HEK293T (cell line): ENCODE data around the gene EDN2.

Source experiments
- CTCF ChIA-PET: fragments of 350-600 bp; formaldehyde crosslinking; extraction: SDS; loops from one replicate; lab custom pipeline; 2021; ENCODE audit warnings: antibody characterized with exemption, inconsistent platforms; lab: Yijun Ruan, JAX
- POLR2A ChIA-PET: fragments of 350-600 bp; formaldehyde crosslinking; extraction: SDS; loops from one replicate; lab custom pipeline; 2020; ENCODE audit warnings: antibody characterized with exemption, inconsistent platforms; lab: Yijun Ruan, JAX
- DNase-seq: peaks from one replicate; pipeline ENCODE4 v3.0.0; 2012; ENCODE audit warnings: mixed read lengths; ENCODE audit errors: extremely low spot score
- ARNT ChIP-seq: fragments of 450-650 bp; IDR thresholded peaks from 2 replicates; pipeline ENCODE4 v1.6.1; 2017; ENCODE audit warnings: mild to moderate bottlenecking
- BHLHE40 ChIP-seq: fragments of 450-650 bp; IDR thresholded peaks from 2 replicates; pipeline ENCODE4 v1.6.1; 2016; ENCODE audit warnings: mild to moderate bottlenecking, moderate library complexity, borderline replicate concordance
- CTBP1 ChIP-seq: fragments of 450-650 bp; IDR thresholded peaks from 2 replicates; pipeline ENCODE4 v1.6.1; 2016; ENCODE audit warnings: borderline replicate concordance
- ELF4 ChIP-seq: fragments of 450-650 bp; IDR thresholded peaks from 2 replicates; pipeline ENCODE4 v1.6.1; 2017; ENCODE audit warnings: antibody characterized with exemption
- FOXA1 ChIP-seq: fragments of 450-650 bp; IDR thresholded peaks from 2 replicates; pipeline ENCODE4 v1.6.1; 2016; ENCODE audit warnings: mild to moderate bottlenecking
- FOXK2 ChIP-seq: fragments of 450-650 bp; IDR thresholded peaks from 2 replicates; pipeline ENCODE4 v1.6.1; 2016; ENCODE audit warnings: mild to moderate bottlenecking
- FOXM1 ChIP-seq: fragments of 450-650 bp; IDR thresholded peaks from 2 replicates; pipeline ENCODE4 v1.6.1; 2017; ENCODE audit warnings: mild to moderate bottlenecking, borderline replicate concordance
- HDGF ChIP-seq: fragments of 450-650 bp; IDR thresholded peaks from 2 replicates; pipeline ENCODE4 v1.6.1; 2017; ENCODE audit warnings: antibody characterized with exemption, borderline replicate concordance
- L3MBTL2 ChIP-seq: fragments of 450-650 bp; conservative IDR thresholded peaks from 2 replicates; pipeline ENCODE4 v1.6.1; 2016; ENCODE audit warnings: mild to moderate bottlenecking
- LEF1 ChIP-seq: fragments of 450-650 bp; IDR thresholded peaks from 2 replicates; pipeline ENCODE4 v1.6.1; 2017; ENCODE audit warnings: mild to moderate bottlenecking, borderline replicate concordance
- NFRKB ChIP-seq: fragments of 450-650 bp; IDR thresholded peaks from 2 replicates; pipeline ENCODE4 v1.6.1; 2016; ENCODE audit warnings: mild to moderate bottlenecking, moderate library complexity
- SP1 ChIP-seq: fragments of 450-650 bp; IDR thresholded peaks from 2 replicates; pipeline ENCODE4 v1.6.1; 2017
- SUZ12 ChIP-seq: fragments of 450-650 bp; IDR thresholded peaks from 2 replicates; pipeline ENCODE4 v1.6.1; 2016; ENCODE audit warnings: mild to moderate bottlenecking
- TARDBP ChIP-seq: fragments of 450-650 bp; IDR thresholded peaks from 2 replicates; pipeline ENCODE4 v1.6.1; 2016
- ZNF384 ChIP-seq: fragments of 450-650 bp; IDR thresholded peaks from 2 replicates; pipeline ENCODE4 v1.6.1; 2016
- TF ChIP-seq, protein P1 (sequence below): fragments of 450-650 bp; IDR thresholded peaks from 2 replicates; pipeline ENCODE4 v1.6.1; 2016

Gene EDN2

GRCh38 chr1:41528726-41529605 lies 44.5 kb upstream of the EDN2 start:
- no peak for TF ChIP-seq ARNT
- TF ChIP-seq FOXK2: no peak
- TF ChIP-seq ELF4: no peak
- no peak for TF ChIP-seq FOXA1
- TF ChIP-seq SP1: no peak
- no peak for TF ChIP-seq CTBP1
- TF ChIP-seq, protein P1, sequence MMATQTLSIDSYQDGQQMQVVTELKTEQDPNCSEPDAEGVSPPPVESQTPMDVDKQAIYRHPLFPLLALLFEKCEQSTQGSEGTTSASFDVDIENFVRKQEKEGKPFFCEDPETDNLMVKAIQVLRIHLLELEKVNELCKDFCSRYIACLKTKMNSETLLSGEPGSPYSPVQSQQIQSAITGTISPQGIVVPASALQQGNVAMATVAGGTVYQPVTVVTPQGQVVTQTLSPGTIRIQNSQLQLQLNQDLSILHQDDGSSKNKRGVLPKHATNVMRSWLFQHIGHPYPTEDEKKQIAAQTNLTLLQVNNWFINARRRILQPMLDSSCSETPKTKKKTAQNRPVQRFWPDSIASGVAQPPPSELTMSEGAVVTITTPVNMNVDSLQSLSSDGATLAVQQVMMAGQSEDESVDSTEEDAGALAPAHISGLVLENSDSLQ: no peak
- no peak for TF ChIP-seq HDGF
- no peak for TF ChIP-seq L3MBTL2
- no peak for TF ChIP-seq SUZ12
- no peak for TF ChIP-seq TARDBP
- CTCF ChIA-PET: no interaction called here
- POLR2A ChIA-PET: no interaction called here
- DNase-seq: no peak

- TF ChIP-seq HDGF (no peak), NFRKB (no peak), SP1 (no peak), ELF4 (no peak), FOXA1 (no peak), FOXM1 (no peak), BHLHE40 (no peak), CTBP1 (no peak), ZNF384 (no peak), TARDBP (no peak), FOXK2 (no peak), LEF1 (no peak), L3MBTL2 (no peak), ARNT (no peak), SUZ12 (no peak)
- TF ChIP-seq, protein P1: no peak
- ChIA-PET POLR2A (no interaction called here), CTCF (no interaction called here)
- DNase-seq: no peak
These were observed 43.6 kb upstream of the EDN2 start for GRCh38 chr1:41528106-41528505.

DNA sequence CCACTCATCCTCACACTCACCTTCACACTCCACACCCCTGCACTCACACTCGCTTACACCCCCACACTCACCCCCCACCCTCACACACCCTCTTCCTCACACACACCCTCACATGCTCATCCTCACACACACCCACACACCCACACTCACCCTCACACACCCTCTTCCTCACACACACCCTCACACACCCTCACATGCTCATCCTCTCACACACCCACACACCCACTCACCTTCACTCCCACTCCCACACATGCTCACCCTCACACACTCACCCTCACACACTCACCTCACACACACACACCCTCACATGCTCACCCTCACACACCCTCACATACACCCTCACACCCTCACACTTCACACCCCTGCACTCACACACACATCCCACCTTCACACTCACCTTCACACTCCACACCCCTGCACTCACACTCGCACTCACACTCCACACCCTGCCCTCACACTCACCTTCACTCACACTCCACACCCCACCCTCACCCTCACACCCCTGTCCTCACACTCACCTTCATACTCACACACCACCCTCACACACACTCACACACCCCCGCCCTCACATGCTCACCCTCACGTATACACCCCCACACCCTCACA lies 42.6 kb upstream of the EDN2 start:
- POLR2A ChIA-PET: no interaction called here
- DNase-seq: no peak
- TF ChIP-seq ELF4 (no peak), HDGF (no peak), TARDBP (no peak), ARNT (no peak), LEF1 (no peak), BHLHE40 (no peak), SUZ12 (no peak), FOXM1 (no peak), ZNF384 (no peak), SP1 (no peak), NFRKB (no peak)
- CTCF ChIA-PET: no interaction called here

DNA sequence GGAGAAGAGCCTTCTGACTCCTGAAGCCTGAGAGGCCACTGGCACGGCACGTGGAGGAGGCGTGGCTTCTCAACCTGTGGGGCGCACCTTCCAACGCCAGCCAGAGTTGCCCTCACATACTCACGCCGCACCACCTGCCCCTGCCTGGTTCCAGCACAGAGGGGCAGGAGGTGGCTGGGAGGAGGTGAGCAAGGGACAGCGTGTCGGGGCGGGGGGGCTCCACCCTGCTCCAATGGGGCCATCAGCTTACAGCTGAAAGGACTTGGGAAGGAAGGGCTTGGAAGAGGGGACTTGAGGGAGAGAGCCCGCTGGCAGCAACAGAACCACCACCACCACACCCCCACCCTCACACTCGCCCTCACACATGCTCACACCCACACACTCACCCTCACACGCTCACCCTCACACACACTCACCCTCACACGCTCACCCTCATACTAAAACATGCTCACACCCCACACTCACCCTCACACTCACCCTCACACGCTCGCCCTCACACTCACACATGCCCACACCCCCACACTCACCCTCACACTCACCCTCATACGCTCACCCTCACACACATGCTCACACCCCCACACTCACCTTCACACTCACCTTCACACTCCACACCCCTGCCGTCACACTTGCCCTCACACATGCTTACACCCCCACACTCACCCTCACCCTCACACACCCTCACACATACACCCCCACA lies 41.6 kb upstream of the EDN2 start:
- ChIA-PET POLR2A (no interaction called here), CTCF (no interaction called here)
- no peak for DNase-seq
- TF ChIP-seq NFRKB: no peak
- TF ChIP-seq SP1: no peak
- TF ChIP-seq, protein P1: no peak
- TF ChIP-seq BHLHE40: no peak
- TF ChIP-seq HDGF: no peak

DNA sequence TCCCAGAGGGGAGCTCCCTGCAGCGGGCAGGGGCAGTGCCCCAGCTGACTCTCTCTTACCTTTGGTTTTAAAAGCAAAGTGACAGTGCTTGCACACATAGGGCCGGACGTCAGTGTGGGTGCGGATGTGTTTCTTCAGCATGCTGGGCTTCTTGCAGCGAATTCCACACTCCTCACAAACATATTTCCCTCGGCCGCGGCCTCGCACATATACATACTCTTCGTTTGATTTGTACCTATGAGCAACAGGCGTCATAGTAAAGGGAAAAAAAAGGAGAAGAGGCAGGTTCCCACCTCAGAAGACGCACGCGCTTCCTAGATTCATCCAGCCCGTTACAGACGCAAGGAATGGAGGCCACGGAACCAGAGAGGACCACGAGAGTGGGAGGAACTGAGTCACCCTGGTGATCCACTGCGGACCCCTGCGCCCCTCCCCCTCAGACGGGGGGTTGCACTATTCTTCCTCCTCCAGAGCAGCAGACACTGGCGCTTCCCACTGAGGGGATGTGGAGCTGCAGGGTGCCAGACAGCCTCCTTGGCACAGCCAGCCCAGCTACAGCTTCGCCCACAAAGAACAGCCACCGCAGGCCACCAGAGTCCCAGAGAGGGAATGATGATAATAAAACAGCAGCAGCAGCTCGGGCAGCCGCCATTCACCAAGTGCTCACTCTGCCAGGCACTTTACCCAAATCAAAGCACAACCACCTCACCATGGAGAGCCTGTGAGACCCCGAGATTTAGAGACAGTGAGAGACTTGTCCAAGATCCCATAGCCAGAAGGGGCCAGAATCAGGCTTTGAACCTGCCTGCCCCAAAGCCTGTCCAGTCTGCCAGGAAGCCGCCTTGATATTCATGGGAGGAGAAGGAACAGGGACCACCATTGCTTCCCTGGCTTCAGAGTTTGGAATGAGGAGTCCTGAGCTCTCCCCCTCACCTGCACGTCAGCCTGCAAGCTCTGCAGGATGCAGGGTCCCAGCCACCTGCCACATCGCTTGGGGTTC lies 40.5 kb upstream of the EDN2 start:
- POLR2A ChIA-PET: no interaction called here
- DNase-seq: no peak
- CTCF ChIA-PET: interaction anchor here (0.7 kb wide), 1 partner anchor 8 kb away, joined by 3 read pairs; no protein-coding TSS in a partner anchor
- TF ChIP-seq L3MBTL2: no peak
- no peak for TF ChIP-seq HDGF
- no peak for TF ChIP-seq BHLHE40
- TF ChIP-seq FOXA1: no peak
- TF ChIP-seq NFRKB: no peak
- no peak for TF ChIP-seq ELF4
- TF ChIP-seq CTBP1: no peak
- TF ChIP-seq TARDBP: no peak
- TF ChIP-seq ZNF384: no peak
- TF ChIP-seq ARNT: no peak
- TF ChIP-seq SP1: no peak
- no peak for TF ChIP-seq SUZ12
- TF ChIP-seq, protein P1: no peak
- TF ChIP-seq LEF1: no peak
- TF ChIP-seq FOXK2: no peak
- TF ChIP-seq FOXM1: no peak
